Neural cell (in vitro differentiated cells): Measurements from ENCODE around the gene LNX1. TPM values are rescaled to one million over a fixed set of nuclear protein-coding genes. Genes with fewer than 3 reads are reported as not detected.

Source experiments
- H2AFZ ChIP-seq: fragments of 200-600, 300-800 bp; sonication (generic), shearing (Covaris generic); 2 replicates; pipeline ENCODE4 v1.6.0; 2014; ENCODE audit warnings: low read depth, mild to moderate bottlenecking, antibody characterized with exemption, low read length, moderate library complexity
- H3F3A ChIP-seq: fragments of 200-600 bp; shearing (Covaris generic); 2 replicates; pipeline ENCODE4 v1.6.1; 2016; ENCODE audit warnings: mild to moderate bottlenecking, moderate library complexity, mixed read lengths, antibody characterized with exemption, low read length; ENCODE audit not compliant: insufficient read depth, poor library complexity, severe bottlenecking
- H3K27ac ChIP-seq: fragments of 200-600, 300-800 bp; sonication (generic), shearing (Covaris generic); 2 replicates; pipeline ENCODE4 v1.5.1; 2014; ENCODE audit warnings: mild to moderate bottlenecking, low read length, moderate library complexity
- H3K27me3 ChIP-seq: fragments of 300-800, 200-600 bp; sonication (generic), shearing (Covaris generic); 2 replicates; pipeline ENCODE4 v1.6.0; 2014; ENCODE audit warnings: mild to moderate bottlenecking, low read depth, low read length, moderate library complexity; ENCODE audit not compliant: insufficient read depth
- H3K36me3 ChIP-seq: fragments of 300-800, 200-600 bp; sonication (generic), shearing (Covaris generic); 2 replicates; pipeline ENCODE4 v1.5.1; 2014; ENCODE audit warnings: mild to moderate bottlenecking, antibody characterized with exemption, low read length, moderate library complexity; ENCODE audit not compliant: insufficient read depth
- H3K4me2 ChIP-seq: fragments of 300-800, 200-600 bp; sonication (generic), shearing (Covaris generic); 2 replicates; pipeline ENCODE4 v1.6.0; 2014; ENCODE audit warnings: mild to moderate bottlenecking, low read length
- H3K4me3 ChIP-seq: fragments of 300-800, 200-600 bp; sonication (generic), shearing (Covaris generic); 2 replicates; pipeline ENCODE4 v1.5.1; 2014; ENCODE audit warnings: mild to moderate bottlenecking, low read length, moderate library complexity
- H3K79me2 ChIP-seq: fragments of 200-600 bp; shearing (Covaris generic); replicated peaks from 2 replicates; pipeline ENCODE4 v1.6.0; 2014; ENCODE audit warnings: mild to moderate bottlenecking, low read length, moderate library complexity; ENCODE audit not compliant: insufficient read depth
- H3K9ac ChIP-seq: fragments of 300-800, 200-600 bp; sonication (generic), shearing (Covaris generic); 2 replicates; pipeline ENCODE4 v1.6.1; 2016; ENCODE audit warnings: mild to moderate bottlenecking, low read length, mixed read lengths
- H3K9me2 ChIP-seq: fragments of 200-600 bp; shearing (Covaris generic); 2 replicates; pipeline ENCODE4 v1.6.1; 2016; ENCODE audit warnings: mild to moderate bottlenecking, low read length, mixed read lengths; ENCODE audit not compliant: insufficient read depth
- H3K9me3 ChIP-seq: fragments of 200-600, 300-800 bp; sonication (generic), shearing (Covaris generic); 2 replicates; pipeline ENCODE4 v1.6.1; 2016; ENCODE audit warnings: mild to moderate bottlenecking, mixed run types, low read length, moderate library complexity, mixed read lengths
- H4K20me1 ChIP-seq: fragments of 200-600 bp; shearing (Covaris generic); 2 replicates; pipeline ENCODE4 v1.6.1; 2016; ENCODE audit warnings: mild to moderate bottlenecking, mixed run types; ENCODE audit not compliant: insufficient read depth
- EP300 ChIP-seq: fragments of 450-650 bp; conservative IDR thresholded peaks from 2 replicates; pipeline ENCODE4 v1.6.1; 2014; ENCODE audit warnings: antibody characterized with exemption, mild to moderate bottlenecking, moderate library complexity; ENCODE audit not compliant: poor library complexity, severe bottlenecking
- EZH2 ChIP-seq: fragments of 200-600, 300-800 bp; shearing (Covaris generic), sonication (generic); IDR thresholded peaks from 2 replicates; pipeline ENCODE4 v1.6.1; 2014; ENCODE audit warnings: antibody characterized with exemption, low read length, borderline replicate concordance, mild to moderate bottlenecking; ENCODE audit not compliant: insufficient read depth, poor library complexity, severe bottlenecking
- MXI1 ChIP-seq: fragments of 450-650 bp; conservative IDR thresholded peaks from 2 replicates; pipeline ENCODE4 v1.6.1; 2014; ENCODE audit warnings: antibody characterized with exemption, mild to moderate bottlenecking; ENCODE audit not compliant: poor library complexity, severe bottlenecking
- POLR2AphosphoS5 ChIP-seq: IDR thresholded peaks from 2 replicates; pipeline ENCODE4 v1.6.1; 2012
- RAD21 ChIP-seq: fragments of 450-650 bp; conservative IDR thresholded peaks from 2 replicates; pipeline ENCODE4 v1.6.1; 2014; ENCODE audit warnings: antibody characterized with exemption, mild to moderate bottlenecking, moderate library complexity
- SMC3 ChIP-seq: fragments of 450-650 bp; conservative IDR thresholded peaks from 2 replicates; pipeline ENCODE4 v1.6.1; 2014; ENCODE audit warnings: antibody characterized with exemption, mild to moderate bottlenecking, moderate library complexity; ENCODE audit not compliant: poor library complexity
- TAF1 ChIP-seq: IDR thresholded peaks from 2 replicates; pipeline ENCODE4 v1.6.1; 2012; ENCODE audit warnings: low read depth
- polyA plus RNA-seq: library from polyadenylated mRNA; depleted of rRNA; stranded (reverse); fragments of >200 nt; gene quantifications from 2 replicates; pipeline ENCODE4 v1.2.3, GENCODE V29; 2014
- TF ChIP-seq, protein P1 (sequence below): fragments of 450-650 bp; IDR thresholded peaks from 2 replicates; pipeline ENCODE4 v1.5.1; 2014; ENCODE audit warnings: antibody characterized with exemption, mild to moderate bottlenecking, moderate library complexity; ENCODE audit not compliant: poor library complexity, severe bottlenecking
- TF ChIP-seq, protein P2 (sequence below): IDR thresholded peaks from 2 replicates; pipeline ENCODE4 v1.6.1; 2012; ENCODE audit warnings: borderline replicate concordance

Gene LNX1
- polyA plus RNA-seq, 1 donor from 2014 or later, result 3.4 TPM

DNA sequence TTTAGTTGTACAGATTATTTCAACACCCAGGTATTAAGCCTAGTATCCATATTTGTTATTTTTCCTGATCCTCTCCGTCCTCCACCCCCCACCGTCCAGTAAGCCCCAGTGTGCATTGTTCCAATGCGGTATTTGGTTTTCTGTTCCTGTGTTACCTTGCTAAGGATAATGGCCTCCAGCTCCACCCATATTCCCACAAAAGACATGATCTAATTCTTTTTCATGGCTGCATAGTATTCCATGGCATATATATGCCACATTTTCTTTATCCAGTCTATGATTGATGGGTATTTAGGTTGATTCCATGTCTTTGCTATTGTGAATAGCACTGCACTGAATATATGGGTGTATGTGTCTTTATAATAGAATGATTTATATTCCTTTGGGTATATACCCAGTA lies 22.1 kb upstream of the LNX1 start:
- TF ChIP-seq SMC3 (no peak), TAF1 (no peak), EP300 (no peak)
- Histone ChIP-seq H3K27me3 (no peaks in the 10 kb centered on the region), H3K4me3 (no peak overlapping the region), H3F3A (no peaks in the 10 kb centered on the region), H4K20me1 (no peaks in the 10 kb centered on the region), H3K27ac (no peak overlapping the region), H2AFZ (no peak overlapping the region), H3K79me2 (no peaks in the 10 kb centered on the region), H3K36me3 (no peaks in the 10 kb centered on the region), H3K9me3 (no peaks in the 10 kb centered on the region), H3K9ac (no peak overlapping the region), H3K4me2 (no peak overlapping the region), H3K9me2 (peaks cover 2% of the 10 kb centered on the region)

DNA sequence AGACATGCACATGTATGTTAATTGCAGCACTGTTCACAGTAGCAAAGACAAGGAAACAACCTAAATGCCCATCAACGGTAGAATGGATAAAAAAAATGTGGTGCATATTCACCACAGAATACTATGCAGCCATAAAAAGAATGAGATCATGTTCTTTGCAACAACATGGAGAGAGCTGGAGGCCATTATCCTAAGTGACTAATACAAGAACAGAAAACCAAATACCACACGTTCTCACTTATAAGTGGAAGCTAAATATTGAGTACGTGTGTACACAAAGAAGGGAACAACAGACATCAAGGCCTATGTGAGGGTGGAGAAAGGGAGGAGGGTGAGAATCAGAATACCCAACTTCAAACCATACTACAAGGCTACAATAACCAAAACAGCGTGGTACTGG lies 17.4 kb upstream of the LNX1 start:
- no peak overlapping the region for H3K4me3 ChIP-seq
- H3K9me2 ChIP-seq, result peaks cover 2% of the 10 kb centered on the region
- H3K9me3 ChIP-seq, result no peaks in the 10 kb centered on the region
- no peak overlapping the region for H3K4me2 ChIP-seq
- H3K79me2 ChIP-seq, result no peaks in the 10 kb centered on the region
- TF ChIP-seq, protein P1, sequence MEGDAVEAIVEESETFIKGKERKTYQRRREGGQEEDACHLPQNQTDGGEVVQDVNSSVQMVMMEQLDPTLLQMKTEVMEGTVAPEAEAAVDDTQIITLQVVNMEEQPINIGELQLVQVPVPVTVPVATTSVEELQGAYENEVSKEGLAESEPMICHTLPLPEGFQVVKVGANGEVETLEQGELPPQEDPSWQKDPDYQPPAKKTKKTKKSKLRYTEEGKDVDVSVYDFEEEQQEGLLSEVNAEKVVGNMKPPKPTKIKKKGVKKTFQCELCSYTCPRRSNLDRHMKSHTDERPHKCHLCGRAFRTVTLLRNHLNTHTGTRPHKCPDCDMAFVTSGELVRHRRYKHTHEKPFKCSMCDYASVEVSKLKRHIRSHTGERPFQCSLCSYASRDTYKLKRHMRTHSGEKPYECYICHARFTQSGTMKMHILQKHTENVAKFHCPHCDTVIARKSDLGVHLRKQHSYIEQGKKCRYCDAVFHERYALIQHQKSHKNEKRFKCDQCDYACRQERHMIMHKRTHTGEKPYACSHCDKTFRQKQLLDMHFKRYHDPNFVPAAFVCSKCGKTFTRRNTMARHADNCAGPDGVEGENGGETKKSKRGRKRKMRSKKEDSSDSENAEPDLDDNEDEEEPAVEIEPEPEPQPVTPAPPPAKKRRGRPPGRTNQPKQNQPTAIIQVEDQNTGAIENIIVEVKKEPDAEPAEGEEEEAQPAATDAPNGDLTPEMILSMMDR, result no peak
- TF ChIP-seq EP300 (no peak), RAD21 (no peak), TAF1 (no peak), MXI1 (no peak), POLR2AphosphoS5 (no peak), EZH2 (no peak), SMC3 (no peak)
- TF ChIP-seq, protein P2, sequence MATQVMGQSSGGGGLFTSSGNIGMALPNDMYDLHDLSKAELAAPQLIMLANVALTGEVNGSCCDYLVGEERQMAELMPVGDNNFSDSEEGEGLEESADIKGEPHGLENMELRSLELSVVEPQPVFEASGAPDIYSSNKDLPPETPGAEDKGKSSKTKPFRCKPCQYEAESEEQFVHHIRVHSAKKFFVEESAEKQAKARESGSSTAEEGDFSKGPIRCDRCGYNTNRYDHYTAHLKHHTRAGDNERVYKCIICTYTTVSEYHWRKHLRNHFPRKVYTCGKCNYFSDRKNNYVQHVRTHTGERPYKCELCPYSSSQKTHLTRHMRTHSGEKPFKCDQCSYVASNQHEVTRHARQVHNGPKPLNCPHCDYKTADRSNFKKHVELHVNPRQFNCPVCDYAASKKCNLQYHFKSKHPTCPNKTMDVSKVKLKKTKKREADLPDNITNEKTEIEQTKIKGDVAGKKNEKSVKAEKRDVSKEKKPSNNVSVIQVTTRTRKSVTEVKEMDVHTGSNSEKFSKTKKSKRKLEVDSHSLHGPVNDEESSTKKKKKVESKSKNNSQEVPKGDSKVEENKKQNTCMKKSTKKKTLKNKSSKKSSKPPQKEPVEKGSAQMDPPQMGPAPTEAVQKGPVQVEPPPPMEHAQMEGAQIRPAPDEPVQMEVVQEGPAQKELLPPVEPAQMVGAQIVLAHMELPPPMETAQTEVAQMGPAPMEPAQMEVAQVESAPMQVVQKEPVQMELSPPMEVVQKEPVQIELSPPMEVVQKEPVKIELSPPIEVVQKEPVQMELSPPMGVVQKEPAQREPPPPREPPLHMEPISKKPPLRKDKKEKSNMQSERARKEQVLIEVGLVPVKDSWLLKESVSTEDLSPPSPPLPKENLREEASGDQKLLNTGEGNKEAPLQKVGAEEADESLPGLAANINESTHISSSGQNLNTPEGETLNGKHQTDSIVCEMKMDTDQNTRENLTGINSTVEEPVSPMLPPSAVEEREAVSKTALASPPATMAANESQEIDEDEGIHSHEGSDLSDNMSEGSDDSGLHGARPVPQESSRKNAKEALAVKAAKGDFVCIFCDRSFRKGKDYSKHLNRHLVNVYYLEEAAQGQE, result no peak
- H3K27ac ChIP-seq, result no peak overlapping the region
- no peak overlapping the region for H3K9ac ChIP-seq
- no peaks in the 10 kb centered on the region for H3K36me3 ChIP-seq
- no peaks in the 10 kb centered on the region for H3K27me3 ChIP-seq
- H2AFZ ChIP-seq, result no peak overlapping the region
- no peaks in the 10 kb centered on the region for H4K20me1 ChIP-seq
- no peaks in the 10 kb centered on the region for H3F3A ChIP-seq

DNA sequence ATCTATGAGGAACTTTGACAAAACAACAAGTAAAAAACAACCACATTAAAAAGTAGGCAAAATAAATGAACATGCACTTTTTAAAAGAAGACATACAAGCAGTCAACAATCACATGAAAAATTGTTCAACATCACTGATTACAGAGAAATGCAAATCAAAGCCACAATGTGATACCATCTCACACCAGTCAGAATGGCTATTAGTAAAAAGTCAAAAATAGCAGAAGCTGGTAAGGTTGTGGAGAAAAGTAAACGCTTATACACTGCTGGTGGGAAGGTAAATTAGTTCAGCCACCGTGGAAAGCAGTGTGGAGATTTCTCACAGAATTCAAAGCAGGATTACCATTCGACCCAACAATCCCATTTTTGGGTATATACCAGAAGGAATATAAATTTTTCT lies 17.0 kb upstream of the LNX1 start:
- Histone ChIP-seq H2AFZ (no peak overlapping the region), H3K36me3 (no peaks in the 10 kb centered on the region), H3K9me3 (no peaks in the 10 kb centered on the region), H3K79me2 (no peaks in the 10 kb centered on the region), H3K4me3 (no peak overlapping the region), H3K27ac (no peak overlapping the region), H4K20me1 (no peaks in the 10 kb centered on the region), H3K4me2 (no peak overlapping the region), H3K27me3 (no peaks in the 10 kb centered on the region), H3K9me2 (peaks cover 2% of the 10 kb centered on the region), H3F3A (no peaks in the 10 kb centered on the region), H3K9ac (no peak overlapping the region)
- TF ChIP-seq RAD21, result no peak
- TF ChIP-seq, protein P2, result no peak
- TF ChIP-seq SMC3, result no peak
